Endodermal cell (in vitro differentiated cells): ENCODE results near the gene NTSR1. TPM values are rescaled to one million over a fixed set of nuclear protein-coding genes. Genes with fewer than 3 reads are reported as not detected.

ENCODE experiments used
- DNase-seq: peaks from one replicate; pipeline ENCODE4 v3.0.0-alpha.2; 2017
- H3K27ac ChIP-seq: 2 replicates; pipeline ENCODE4 v1.5.1; 2013; ENCODE audit warnings: mild to moderate bottlenecking, low read depth, low read length, moderate library complexity
- H3K27me3 ChIP-seq: 2 replicates; pipeline ENCODE4 v1.6.1; 2013; ENCODE audit warnings: mild to moderate bottlenecking, low read length, moderate library complexity; ENCODE audit not compliant: insufficient read depth, control insufficient read depth, poor library complexity, severe bottlenecking
- H3K36me3 ChIP-seq: 2 replicates; pipeline ENCODE4 v1.7.0; 2013; ENCODE audit warnings: mild to moderate bottlenecking, low read length, moderate library complexity; ENCODE audit not compliant: control insufficient read depth, insufficient read depth
- H3K4me1 ChIP-seq: one replicate; pipeline ENCODE4 v1.7.0; 2013; ENCODE audit warnings: low read length; ENCODE audit not compliant: control insufficient read depth, insufficient read depth
- H3K4me3 ChIP-seq: 2 replicates; pipeline ENCODE4 v1.5.1; 2013; ENCODE audit warnings: mild to moderate bottlenecking, low read length, moderate library complexity
- H3K9ac ChIP-seq: 2 replicates; pipeline ENCODE4 v1.6.1; 2013; ENCODE audit warnings: mild to moderate bottlenecking, low read length, moderate library complexity; ENCODE audit not compliant: poor library complexity, severe bottlenecking; ENCODE audit errors: extremely low read depth
- H3K9me3 ChIP-seq: 2 replicates; pipeline ENCODE4 v1.6.1; 2013; ENCODE audit warnings: mild to moderate bottlenecking, low read length, moderate library complexity; ENCODE audit not compliant: control insufficient read depth
- H3K27ac Mint-ChIP-seq: 2 replicates; pipeline ENCODE4 v1.8.0; 2020; ENCODE audit warnings: mixed read lengths
- H3K27me3 Mint-ChIP-seq: 2 replicates; pipeline ENCODE4 v1.8.0; 2021; ENCODE audit warnings: mild to moderate bottlenecking, mixed read lengths; ENCODE audit not compliant: insufficient read depth
- H3K36me3 Mint-ChIP-seq: 2 replicates; pipeline ENCODE4 v1.8.0; 2020; ENCODE audit warnings: low read depth, mixed read lengths
- H3K4me1 Mint-ChIP-seq: 2 replicates; pipeline ENCODE4 v1.8.0; 2020; ENCODE audit warnings: mixed read lengths
- H3K4me3 Mint-ChIP-seq: 2 replicates; pipeline ENCODE4 v1.8.0; 2020; ENCODE audit warnings: mild to moderate bottlenecking, moderate library complexity, mixed read lengths
- H3K9me3 Mint-ChIP-seq: 2 replicates; pipeline ENCODE4 v1.8.0; 2020; ENCODE audit warnings: mild to moderate bottlenecking, mixed read lengths
- WGBS, 2 experiments: methylation state at CpG; one replicate each; pipeline versions ENCODE4 v1.1.5 to v1.1.7; 2013; ENCODE audit warnings: missing lambda C conversion rate in 2 of 2, mixed read lengths in 1 of 2; ENCODE audit not compliant: insufficient coverage in 1 of 2, insufficient read length in 1 of 2; 5-methylcytosine and 5-hydroxymethylcytosine counted together
- total RNA-seq, 2 donors: library from RNA; stranded (reverse); fragmentation: NEBNext Ultra II Directional in 1 of 2; extraction: Animal tissue kit (Norgen Biotek cat#: 25700) in 1 of 2; gene quantifications; 2 replicates in 1 of 2; 3 replicates in 1 of 2; pipeline ENCODE4 v1.2.1, GENCODE V29; 2021
- TF ChIP-seq, protein P1 (sequence below): fragments of 200-600 bp; sonication (generic); conservative IDR thresholded peaks from 2 replicates; pipeline ENCODE4 v1.5.0; 2021; ENCODE audit warnings: antibody characterized with exemption, mild to moderate bottlenecking

NTSR1 gene
- total RNA-seq, 2 donors from 2014 or later, result 0.11 to 0.62 TPM

DNA sequence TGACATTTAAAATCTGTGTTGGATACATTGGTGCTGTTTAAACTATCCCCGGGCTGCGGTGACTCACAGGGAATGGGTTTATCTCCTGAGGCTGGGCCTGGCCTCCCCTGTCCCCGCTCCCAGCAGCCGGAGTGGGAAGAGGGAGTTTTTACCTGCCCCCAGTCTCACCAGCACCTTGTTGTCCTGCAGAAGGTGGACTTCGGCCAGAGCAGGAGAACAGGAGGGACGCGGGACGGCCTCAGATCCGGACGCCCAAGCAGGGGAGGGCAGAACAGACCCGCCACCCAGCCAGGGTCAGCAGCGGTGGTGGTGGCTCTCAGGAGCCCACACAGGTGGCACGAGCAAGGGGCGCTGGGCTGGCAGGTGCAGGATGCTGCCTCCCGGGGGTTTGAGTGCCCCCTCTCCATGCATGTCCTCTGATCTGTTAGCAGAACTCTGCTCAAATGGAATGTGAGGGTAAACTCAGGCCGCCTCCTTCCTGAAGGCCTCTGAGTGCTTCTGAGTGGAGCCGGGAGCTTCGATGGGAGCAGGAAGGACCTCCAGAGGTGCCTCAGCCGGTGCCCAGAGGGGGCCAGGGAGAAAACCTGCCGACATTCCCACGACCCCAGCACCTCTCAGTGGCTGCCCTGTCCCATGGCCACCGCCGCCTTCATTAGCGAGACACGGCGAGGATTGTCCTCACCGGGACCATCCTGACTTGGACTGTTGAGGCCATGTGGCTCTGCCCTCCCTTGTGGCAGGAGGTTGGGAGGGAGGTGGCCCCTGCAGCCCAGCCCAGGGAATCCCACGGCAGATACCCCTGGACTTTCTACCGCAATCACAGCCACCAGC lies 44.2 kb downstream of the NTSR1 start:
- Histone ChIP-seq H3K9me3 (no peaks in the 10 kb centered on the region), H3K4me1 (no peaks in the 10 kb centered on the region), H3K4me3 (no peak overlapping the region), H3K27me3 (no peaks in the 10 kb centered on the region), H3K36me3 (no peaks in the 10 kb centered on the region), H3K27ac (no peak overlapping the region), H3K9ac (no peak overlapping the region)
- H3K27me3 Mint-ChIP-seq, result peaks cover 10% of the 10 kb centered on the region
- no peaks in the 10 kb centered on the region for H3K36me3 Mint-ChIP-seq
- H3K4me1 Mint-ChIP-seq, result no peaks in the 10 kb centered on the region
- no peak for DNase-seq
- H3K27ac Mint-ChIP-seq, result no peak overlapping the region
- no peaks in the 10 kb centered on the region for H3K9me3 Mint-ChIP-seq
- H3K4me3 Mint-ChIP-seq, result no peak overlapping the region
- 91 to 92% methylated on average over 20 to 29 of the region's 29 CpGs for WGBS, 2 experiments
- TF ChIP-seq, protein P1, sequence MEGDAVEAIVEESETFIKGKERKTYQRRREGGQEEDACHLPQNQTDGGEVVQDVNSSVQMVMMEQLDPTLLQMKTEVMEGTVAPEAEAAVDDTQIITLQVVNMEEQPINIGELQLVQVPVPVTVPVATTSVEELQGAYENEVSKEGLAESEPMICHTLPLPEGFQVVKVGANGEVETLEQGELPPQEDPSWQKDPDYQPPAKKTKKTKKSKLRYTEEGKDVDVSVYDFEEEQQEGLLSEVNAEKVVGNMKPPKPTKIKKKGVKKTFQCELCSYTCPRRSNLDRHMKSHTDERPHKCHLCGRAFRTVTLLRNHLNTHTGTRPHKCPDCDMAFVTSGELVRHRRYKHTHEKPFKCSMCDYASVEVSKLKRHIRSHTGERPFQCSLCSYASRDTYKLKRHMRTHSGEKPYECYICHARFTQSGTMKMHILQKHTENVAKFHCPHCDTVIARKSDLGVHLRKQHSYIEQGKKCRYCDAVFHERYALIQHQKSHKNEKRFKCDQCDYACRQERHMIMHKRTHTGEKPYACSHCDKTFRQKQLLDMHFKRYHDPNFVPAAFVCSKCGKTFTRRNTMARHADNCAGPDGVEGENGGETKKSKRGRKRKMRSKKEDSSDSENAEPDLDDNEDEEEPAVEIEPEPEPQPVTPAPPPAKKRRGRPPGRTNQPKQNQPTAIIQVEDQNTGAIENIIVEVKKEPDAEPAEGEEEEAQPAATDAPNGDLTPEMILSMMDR, result no peak

DNA sequence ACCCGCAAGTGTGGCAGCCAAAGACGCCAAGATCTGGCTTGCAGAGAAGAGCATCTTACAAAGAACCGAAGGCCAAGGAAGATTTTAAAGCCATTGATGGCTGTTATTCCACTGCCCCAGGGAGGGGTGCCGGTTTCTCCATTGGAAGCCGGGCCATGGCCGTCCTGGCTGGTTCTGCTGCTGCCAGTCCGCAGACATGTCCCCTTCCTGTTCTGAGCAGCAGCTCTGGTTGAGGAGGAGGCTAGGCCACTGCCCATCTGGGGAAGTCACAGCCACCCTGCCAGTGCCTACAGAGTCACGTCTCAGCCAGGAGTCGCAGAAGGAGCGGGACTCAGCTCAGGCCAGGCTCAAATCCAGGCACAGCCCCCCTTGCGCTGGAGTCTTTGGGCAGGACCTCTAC lies 45.0 kb downstream of the NTSR1 start:
- H3K4me3 ChIP-seq, result no peak overlapping the region
- H3K36me3 ChIP-seq, result no peaks in the 10 kb centered on the region
- no peaks in the 10 kb centered on the region for H3K36me3 Mint-ChIP-seq
- H3K4me1 Mint-ChIP-seq, result no peaks in the 10 kb centered on the region
- H3K27ac ChIP-seq, result no peak overlapping the region
- no peak for DNase-seq
- H3K9me3 Mint-ChIP-seq, result no peaks in the 10 kb centered on the region
- H3K9me3 ChIP-seq, result no peaks in the 10 kb centered on the region
- TF ChIP-seq, protein P1, result no peak
- H3K27ac Mint-ChIP-seq, result no peak overlapping the region
- H3K4me3 Mint-ChIP-seq, result no peak overlapping the region
- no peaks in the 10 kb centered on the region for H3K4me1 ChIP-seq
- 96% methylated on average over 6 to 11 of the region's 11 CpGs for WGBS, 2 experiments
- H3K27me3 ChIP-seq, result no peaks in the 10 kb centered on the region
- no peak overlapping the region for H3K9ac ChIP-seq
- H3K27me3 Mint-ChIP-seq, result peaks cover 14% of the 10 kb centered on the region

DNA sequence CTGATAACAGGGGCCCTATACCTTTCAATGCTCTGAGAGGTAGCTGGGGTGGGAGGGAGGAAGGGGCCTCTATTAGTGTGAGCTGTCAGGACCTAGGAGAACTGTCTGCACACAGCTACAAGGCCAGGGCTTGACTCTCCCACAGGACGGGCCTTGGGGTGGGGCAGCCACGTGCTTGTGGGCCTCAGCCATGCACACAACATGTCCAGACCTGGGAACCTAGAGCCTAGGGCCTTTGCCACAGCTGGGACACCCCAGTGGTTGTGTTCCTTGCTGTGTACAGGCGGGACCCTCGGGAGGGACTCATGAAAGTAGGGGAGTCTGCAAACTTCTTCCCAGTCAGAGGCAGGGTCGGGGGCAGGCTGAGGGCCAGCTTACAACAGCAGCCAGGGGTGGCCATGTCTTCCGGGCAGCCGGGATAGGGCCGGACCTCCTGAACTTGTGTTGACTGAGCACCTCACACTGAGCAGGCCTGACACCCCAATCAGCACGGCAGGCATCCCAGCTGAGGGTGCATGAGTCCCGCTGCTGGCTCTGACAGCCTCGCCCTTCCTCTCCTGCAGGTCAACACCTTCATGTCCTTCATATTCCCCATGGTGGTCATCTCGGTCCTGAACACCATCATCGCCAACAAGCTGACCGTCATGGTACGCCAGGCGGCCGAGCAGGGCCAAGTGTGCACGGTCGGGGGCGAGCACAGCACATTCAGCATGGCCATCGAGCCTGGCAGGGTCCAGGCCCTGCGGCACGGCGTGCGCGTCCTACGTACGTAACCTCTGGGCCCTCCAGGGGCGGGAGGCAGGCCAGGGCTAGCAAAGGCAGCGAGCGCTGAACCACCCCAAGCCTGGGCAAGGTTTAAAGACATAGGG lies 45.7 kb downstream of the NTSR1 start:
- no peaks in the 10 kb centered on the region for H3K36me3 ChIP-seq
- no peaks in the 10 kb centered on the region for H3K27me3 ChIP-seq
- H3K4me1 ChIP-seq, result no peaks in the 10 kb centered on the region
- Mint-ChIP-seq H3K27me3 (peaks cover 14% of the 10 kb centered on the region), H3K4me1 (no peaks in the 10 kb centered on the region), H3K27ac (no peak overlapping the region), H3K9me3 (no peaks in the 10 kb centered on the region), H3K4me3 (no peak overlapping the region), H3K36me3 (no peaks in the 10 kb centered on the region)
- no peak overlapping the region for H3K9ac ChIP-seq
- no peak overlapping the region for H3K4me3 ChIP-seq
- 89 to 94% methylated on average over 22 to 31 of the region's 31 CpGs for WGBS, 2 experiments
- TF ChIP-seq, protein P1, result no peak
- no peak for DNase-seq
- H3K9me3 ChIP-seq, result no peaks in the 10 kb centered on the region
- no peak overlapping the region for H3K27ac ChIP-seq
